VCaP (cell line): ENCODE results near the gene ZFP36L2.

Source experiments
- H3K27ac ChIP-seq: fragments of 450-650 bp; 2 replicates; pipeline ENCODE4 v1.5.1; 2017
- TF ChIP-seq, protein P1 (sequence below): fragments of 450-650 bp; conservative IDR thresholded peaks from 2 replicates; pipeline ENCODE4 v1.5.1; 2017; ENCODE audit warnings: mild to moderate bottlenecking, moderate library complexity

ZFP36L2 gene

DNA sequence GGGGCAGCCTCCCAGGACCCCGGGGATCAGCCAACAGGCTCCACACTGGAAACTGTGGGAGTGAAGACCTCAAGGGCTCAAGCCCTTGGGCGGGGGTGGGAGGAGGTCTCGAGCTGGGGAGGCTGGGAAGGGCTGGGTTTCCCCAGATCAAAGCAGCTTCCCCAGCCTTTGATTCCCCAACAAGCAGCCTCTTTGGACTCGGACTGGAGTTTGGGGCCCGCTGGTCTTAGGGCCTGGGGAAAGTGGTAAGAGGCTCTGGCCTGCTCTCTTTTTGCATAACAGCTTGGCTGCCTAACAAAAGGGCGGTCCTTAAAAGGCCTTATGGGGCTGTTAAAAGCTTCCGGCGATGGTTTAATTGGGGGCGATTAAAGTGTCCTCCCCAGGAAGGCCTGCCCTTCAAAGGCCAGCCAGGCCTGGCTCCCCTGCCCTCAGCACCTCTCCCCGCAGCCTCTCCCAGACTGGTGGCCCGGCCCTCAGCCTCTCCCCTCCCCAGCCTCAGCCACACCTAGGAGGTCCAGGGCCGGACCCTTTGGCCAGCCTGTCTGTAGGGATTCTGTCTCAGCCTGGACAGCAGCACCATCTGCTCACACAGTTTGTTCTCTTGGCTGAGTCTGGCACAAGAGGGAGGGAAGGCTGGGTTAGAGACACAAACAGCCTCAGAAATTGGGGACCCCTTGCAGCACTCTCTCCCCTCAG, 39.6 kb downstream of the ZFP36L2 start:
- TF ChIP-seq, protein P1, sequence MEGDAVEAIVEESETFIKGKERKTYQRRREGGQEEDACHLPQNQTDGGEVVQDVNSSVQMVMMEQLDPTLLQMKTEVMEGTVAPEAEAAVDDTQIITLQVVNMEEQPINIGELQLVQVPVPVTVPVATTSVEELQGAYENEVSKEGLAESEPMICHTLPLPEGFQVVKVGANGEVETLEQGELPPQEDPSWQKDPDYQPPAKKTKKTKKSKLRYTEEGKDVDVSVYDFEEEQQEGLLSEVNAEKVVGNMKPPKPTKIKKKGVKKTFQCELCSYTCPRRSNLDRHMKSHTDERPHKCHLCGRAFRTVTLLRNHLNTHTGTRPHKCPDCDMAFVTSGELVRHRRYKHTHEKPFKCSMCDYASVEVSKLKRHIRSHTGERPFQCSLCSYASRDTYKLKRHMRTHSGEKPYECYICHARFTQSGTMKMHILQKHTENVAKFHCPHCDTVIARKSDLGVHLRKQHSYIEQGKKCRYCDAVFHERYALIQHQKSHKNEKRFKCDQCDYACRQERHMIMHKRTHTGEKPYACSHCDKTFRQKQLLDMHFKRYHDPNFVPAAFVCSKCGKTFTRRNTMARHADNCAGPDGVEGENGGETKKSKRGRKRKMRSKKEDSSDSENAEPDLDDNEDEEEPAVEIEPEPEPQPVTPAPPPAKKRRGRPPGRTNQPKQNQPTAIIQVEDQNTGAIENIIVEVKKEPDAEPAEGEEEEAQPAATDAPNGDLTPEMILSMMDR, result no peak
- no peak overlapping the region for H3K27ac ChIP-seq

DNA sequence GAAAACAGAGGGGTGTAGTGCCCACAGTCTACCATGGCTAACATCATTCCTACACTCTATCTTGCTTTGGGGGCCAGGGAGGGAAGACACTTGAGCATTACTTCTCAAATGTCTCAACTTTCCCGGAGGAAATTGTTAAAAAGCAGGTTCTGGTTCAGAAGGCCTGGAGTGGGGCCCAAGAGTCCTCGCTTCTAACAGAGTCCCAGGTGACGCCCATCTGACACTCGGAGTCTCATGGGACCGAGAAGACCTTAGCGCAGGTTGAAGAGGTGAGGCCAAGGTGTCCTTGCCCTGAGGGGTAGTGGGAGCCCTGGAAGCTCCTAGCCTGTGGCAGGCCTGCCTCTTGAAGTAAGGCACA, 40.1 kb downstream of the ZFP36L2 start:
- no peak overlapping the region for H3K27ac ChIP-seq
- TF ChIP-seq, protein P1, result no peak

DNA sequence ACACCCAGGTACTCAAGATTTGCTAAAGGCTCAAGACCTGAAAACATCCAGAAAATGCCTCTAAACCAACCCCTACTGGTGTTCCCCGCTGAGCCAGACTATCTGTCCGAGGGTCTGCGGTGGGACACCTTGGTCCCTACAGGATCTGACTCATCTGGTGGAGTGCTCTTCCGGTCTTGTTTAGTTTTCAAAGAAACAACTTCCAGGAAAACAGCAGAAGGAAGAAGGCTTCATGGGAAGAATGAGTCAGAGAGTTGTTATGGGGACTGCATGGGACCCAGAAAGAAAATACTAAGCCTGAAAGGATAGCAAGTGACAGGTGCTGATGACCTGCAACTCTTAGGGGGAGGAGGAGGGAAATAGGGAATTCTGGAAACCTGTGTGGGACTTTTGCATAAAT, 41.3 kb downstream of the ZFP36L2 start:
- TF ChIP-seq, protein P1, result no peak
- no peak overlapping the region for H3K27ac ChIP-seq

DNA sequence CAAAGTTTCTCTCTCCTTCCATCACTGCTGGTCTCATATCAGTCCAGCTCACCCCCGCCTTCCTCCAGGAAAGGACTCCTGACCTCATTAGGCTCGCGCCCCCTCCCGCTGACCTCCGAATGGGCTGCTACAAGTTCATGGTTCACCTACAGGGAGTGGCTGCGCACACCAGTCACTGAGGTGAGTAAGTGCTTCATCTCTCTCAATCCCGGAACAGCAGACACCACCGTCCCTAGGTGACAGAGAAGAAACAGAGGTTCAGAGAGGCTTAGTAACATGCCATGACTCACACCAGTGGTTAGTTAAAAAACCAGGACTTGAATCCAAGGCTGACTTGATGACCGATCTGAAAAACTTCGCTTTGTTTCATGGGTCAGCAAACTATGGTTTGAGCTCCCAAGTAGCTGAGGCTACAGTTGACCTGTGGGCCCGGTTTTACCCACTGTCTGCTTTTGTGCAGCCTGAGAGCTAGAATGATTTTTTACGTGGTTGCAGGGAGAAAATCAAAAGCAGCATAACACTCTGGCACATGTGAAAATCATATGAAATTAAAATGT, 42.0 kb downstream of the ZFP36L2 start:
- TF ChIP-seq, protein P1, result no peak
- H3K27ac ChIP-seq, result no peak overlapping the region

DNA sequence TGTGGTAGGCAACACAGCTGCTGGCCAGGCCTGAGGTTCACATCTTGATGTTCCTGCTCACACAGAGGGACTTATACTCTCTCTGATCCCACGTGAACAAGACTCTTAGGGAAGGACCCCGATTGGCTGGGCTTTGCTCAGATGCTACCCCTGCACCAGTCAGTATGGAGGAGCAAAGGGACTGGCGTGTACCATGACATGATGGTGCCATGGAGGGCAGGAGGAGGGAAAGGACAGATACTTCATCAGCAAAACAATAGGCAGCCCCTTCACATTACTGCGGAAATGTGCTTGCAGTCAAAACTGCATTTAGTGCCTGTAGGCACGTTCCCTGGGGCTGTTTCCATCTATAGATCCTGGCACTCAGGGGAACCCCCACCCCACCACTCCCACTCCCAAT, 42.7 kb downstream of the ZFP36L2 start:
- TF ChIP-seq, protein P1, result no peak
- no peak overlapping the region for H3K27ac ChIP-seq

DNA sequence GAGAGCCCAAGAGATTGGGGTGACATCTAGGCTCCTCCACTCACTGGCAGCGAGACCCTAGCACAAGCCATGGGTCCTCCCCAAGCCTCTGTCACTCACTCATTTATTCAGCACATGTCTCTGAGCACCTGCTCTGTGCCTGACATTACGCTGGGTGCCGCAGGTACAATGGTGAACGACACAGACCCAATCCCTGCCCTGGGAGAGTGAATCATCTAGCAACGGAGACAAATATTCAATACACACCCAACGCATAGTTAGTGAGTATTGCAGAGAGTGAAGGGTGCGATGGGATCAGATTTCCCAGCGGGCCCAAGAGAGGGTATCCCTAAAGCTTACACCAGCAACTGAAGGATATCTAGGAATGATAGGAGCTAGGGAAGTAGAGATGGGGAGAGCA, 45.5 kb downstream of the ZFP36L2 start:
- TF ChIP-seq, protein P1, result no peak
- H3K27ac ChIP-seq, result no peak overlapping the region

DNA sequence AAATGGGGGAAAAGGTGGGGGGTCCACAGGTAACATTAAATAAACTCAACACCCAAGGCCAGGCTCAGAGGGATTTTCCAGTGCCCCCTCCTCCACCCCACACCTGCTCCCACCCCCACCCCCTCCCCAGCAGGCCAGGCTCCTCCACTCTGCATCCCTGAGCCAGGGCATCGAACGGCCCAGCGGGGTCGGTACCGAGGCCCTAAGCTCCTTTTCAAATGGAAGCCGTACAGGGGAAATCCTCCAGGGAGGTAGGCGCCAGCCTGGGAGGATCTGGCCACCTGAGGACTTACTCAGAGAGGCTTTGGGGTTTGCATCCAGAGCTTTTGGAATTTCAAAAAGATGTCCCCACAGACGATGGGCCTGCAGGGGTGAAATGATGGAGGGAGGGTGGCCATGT, 46.5 kb downstream of the ZFP36L2 start:
- H3K27ac ChIP-seq, result no peak overlapping the region
- TF ChIP-seq, protein P1, result no peak
